OCI-LY1 (cell line): ENCODE measurements around the gene CFAP20DC.

Source experiments
- CTCF ChIP-seq: fragments of 200-600 bp; sonication (generic), shearing (Covaris generic); IDR thresholded peaks from 2 replicates; pipeline ENCODE4 v1.5.1; 2017; ENCODE audit warnings: mild to moderate bottlenecking, antibody characterized with exemption, low read length, moderate library complexity, mixed read lengths
- EZH2 ChIP-seq: fragments of 200-600 bp; sonication (generic), shearing (Covaris generic); IDR thresholded peaks from 2 replicates; pipeline ENCODE4 v1.8.0; 2017; ENCODE audit warnings: borderline replicate concordance, mixed run types, mild to moderate bottlenecking, antibody characterized with exemption, low read length, moderate library complexity, mixed read lengths

- TF ChIP-seq EZH2 (no peak), CTCF (no peak)
Measured at GRCh38 chr3:58988041-58988440, 61.8 kb downstream of the CFAP20DC start.
